ENCODE measurements around the gene CST8.

- TF ChIP-seq, protein P1, sequence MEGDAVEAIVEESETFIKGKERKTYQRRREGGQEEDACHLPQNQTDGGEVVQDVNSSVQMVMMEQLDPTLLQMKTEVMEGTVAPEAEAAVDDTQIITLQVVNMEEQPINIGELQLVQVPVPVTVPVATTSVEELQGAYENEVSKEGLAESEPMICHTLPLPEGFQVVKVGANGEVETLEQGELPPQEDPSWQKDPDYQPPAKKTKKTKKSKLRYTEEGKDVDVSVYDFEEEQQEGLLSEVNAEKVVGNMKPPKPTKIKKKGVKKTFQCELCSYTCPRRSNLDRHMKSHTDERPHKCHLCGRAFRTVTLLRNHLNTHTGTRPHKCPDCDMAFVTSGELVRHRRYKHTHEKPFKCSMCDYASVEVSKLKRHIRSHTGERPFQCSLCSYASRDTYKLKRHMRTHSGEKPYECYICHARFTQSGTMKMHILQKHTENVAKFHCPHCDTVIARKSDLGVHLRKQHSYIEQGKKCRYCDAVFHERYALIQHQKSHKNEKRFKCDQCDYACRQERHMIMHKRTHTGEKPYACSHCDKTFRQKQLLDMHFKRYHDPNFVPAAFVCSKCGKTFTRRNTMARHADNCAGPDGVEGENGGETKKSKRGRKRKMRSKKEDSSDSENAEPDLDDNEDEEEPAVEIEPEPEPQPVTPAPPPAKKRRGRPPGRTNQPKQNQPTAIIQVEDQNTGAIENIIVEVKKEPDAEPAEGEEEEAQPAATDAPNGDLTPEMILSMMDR (IDR thresholded peaks at IDR 0.05): no peak
- TF ChIP-seq POLR2A (IDR thresholded peaks at IDR 0.05): no peak
These were observed 50.9 kb downstream of the CST8 start for GRCh38 chr20:23541776-23542175.
